HUES48 (cell line): ENCODE data around the gene FNDC3B.

ENCODE experiments used
- H3K27ac ChIP-seq: one replicate; pipeline ENCODE4 v1.7.0; 2013; ENCODE audit warnings: low read depth, low read length, inconsistent platforms
- H3K27me3 ChIP-seq: 2 replicates; pipeline ENCODE4 v1.6.1; 2013; ENCODE audit warnings: mild to moderate bottlenecking, low read length; ENCODE audit not compliant: control insufficient read depth, insufficient read depth
- H3K36me3 ChIP-seq: 2 replicates; pipeline ENCODE4 v1.6.1; 2013; ENCODE audit warnings: low read length; ENCODE audit not compliant: control insufficient read depth, insufficient read depth
- H3K4me1 ChIP-seq: 2 replicates; pipeline ENCODE4 v1.6.1; 2013; ENCODE audit warnings: mild to moderate bottlenecking, low read length; ENCODE audit not compliant: control insufficient read depth, insufficient read depth
- H3K4me3 ChIP-seq: 2 replicates; pipeline ENCODE4 v1.5.1; 2013; ENCODE audit warnings: mild to moderate bottlenecking, low read depth, low read length
- H3K9ac ChIP-seq: 2 replicates; pipeline ENCODE4 v1.6.1; 2013; ENCODE audit warnings: mild to moderate bottlenecking, low read depth, low read length, moderate library complexity
- H3K9me3 ChIP-seq: 2 replicates; pipeline ENCODE4 v1.6.1; 2013; ENCODE audit warnings: low read length; ENCODE audit not compliant: control insufficient read depth, insufficient read depth

The FNDC3B gene

DNA sequence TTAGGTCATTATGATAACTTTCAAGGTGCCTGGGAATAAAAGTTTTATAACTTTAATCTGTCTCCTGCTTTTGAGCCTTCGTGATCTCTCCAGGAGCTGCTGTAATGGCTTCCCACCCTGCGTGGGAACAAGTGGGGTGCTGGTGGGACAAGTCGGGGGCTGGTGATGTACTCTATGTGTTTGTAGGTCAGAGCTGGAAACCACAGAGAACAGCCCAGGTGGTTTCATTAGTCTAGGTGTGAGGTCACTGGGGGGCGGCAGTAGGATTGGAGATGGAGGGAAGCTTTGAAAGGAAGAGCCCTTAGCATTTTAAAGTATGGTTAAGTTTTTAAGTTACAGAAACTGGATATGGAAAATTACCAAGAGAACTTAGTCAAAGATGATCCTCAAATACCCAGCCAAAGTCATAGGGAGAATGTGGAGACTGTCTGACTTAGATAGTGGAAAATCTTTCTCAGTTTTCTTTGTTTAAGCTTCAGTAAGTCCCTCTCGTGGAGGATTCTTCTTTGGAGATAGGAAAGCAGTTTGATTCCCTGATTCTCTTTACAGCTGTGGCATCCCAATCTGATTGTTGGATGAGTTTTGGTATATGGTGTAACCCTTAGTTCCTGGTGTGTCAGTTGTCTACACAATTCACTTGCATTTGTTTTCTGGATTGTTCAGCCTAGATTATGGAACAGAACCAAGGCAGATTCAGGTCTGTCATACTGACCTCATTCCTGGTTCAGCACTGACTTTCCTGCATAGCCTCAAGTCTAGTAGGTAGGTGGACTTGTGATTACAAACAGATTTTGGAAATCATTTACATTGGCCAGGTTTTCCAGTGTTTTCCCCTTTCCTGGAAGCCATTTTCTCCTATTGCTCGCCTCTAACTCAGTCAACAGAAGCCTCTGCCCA is 115.6 kb downstream of the FNDC3B start:
- no peaks in the 10 kb centered on the region for H3K27me3 ChIP-seq
- no peaks in the 10 kb centered on the region for H3K36me3 ChIP-seq
- no peaks in the 10 kb centered on the region for H3K9me3 ChIP-seq
- 0 out of 2 replicates have a peak overlapping the region, but pooled peaks have one; percentile 16 for H3K4me3 ChIP-seq
- H3K4me1 ChIP-seq, result peaks cover 82% of the 10 kb centered on the region
- peak overlapping the region; percentile 92 for H3K27ac ChIP-seq
- peak overlapping the region; percentile 27; the same call in 1 of the 2 replicates for H3K9ac ChIP-seq

GRCh38 chr3:172155897-172156585 is 116.7 kb downstream of the FNDC3B start:
- Histone ChIP-seq H3K9ac (peak overlapping the region; percentile 27; the same call in 1 of the 2 replicates), H3K27me3 (no peaks in the 10 kb centered on the region), H3K36me3 (no peaks in the 10 kb centered on the region), H3K9me3 (no peaks in the 10 kb centered on the region), H3K4me3 (peak overlapping the region; percentile 16; the same call in 1 of the 2 replicates), H3K27ac (peak overlapping the region; percentile 92), H3K4me1 (peaks cover 86% of the 10 kb centered on the region)

DNA sequence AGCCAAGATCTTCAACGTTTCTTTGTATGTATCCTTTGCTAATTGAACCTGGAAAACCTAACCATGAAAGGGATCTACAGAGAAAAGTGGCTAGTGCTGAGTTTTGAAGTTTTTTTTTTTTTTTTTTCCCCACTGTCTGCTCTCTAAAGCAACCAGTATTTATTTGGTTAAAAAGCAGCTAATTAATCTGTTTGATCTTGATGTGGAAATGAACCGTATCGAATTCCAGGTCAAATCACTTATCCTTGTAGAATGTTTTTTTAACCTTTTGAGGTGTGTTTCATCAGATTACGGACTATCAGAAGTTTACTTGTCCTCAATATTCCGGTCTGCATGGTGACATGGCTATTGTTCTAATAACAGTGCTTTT is 117.2 kb downstream of the FNDC3B start:
- Histone ChIP-seq H3K9ac (no peak overlapping the region), H3K36me3 (no peaks in the 10 kb centered on the region), H3K4me3 (no peak overlapping the region), H3K27me3 (no peaks in the 10 kb centered on the region), H3K4me1 (peaks cover 82% of the 10 kb centered on the region), H3K27ac (peak overlapping the region; percentile 92), H3K9me3 (no peaks in the 10 kb centered on the region)

DNA sequence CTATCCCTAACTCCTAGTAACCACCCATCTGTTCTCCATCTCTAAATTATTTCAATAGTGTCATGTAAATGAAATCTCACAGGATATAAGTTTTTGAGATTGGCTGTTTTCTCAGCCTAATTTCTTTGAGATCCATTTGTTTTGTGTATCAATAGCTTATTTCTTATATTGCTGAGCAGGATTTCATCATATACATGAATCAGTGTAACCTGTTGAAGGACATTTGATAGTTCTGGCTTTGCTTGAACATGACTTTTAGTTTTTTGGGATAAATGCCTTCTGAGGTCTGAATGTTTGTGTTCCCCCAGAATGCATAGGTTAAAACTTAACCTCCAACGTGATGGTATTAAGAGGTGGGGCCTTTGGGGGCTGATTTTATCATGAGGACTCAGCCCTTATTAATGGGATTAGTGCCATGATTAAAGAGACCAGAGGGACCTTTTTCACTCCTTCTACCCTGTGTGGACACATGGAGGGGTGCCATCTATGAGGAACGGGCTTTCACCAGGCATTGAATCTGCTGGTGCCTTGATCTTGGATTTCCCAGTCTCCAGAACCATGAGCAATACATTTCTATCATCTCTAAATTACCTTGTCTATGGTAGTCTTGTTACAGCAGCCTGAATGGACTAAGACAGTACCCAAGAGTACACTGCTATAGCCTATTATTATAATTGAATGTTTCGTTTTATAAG is 118.3 kb downstream of the FNDC3B start:
- Histone ChIP-seq H3K9ac (no peak overlapping the region), H3K36me3 (no peaks in the 10 kb centered on the region), H3K4me1 (peaks cover 73% of the 10 kb centered on the region), H3K27ac (no peak overlapping the region), H3K9me3 (no peaks in the 10 kb centered on the region), H3K27me3 (no peaks in the 10 kb centered on the region), H3K4me3 (no peak overlapping the region)

DNA sequence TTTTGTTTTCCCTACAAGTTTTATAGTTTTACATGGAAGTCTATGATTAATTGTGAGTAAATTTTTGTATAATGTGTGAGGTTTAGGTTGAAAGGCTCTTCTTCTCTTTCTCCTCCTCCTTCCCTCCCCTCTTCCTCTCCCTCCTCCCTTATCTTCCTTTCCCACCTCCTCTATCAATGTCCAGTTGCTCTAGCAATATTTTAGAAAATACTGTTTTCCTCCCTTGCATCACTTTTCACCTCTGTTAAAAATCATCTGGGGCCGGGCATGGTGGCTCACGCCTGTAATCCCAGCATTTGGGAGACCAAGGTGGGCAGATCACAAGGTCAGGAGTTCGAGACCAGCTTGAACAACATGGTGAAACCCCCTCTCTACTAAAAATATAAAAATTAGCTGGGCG is 119.4 kb downstream of the FNDC3B start:
- Histone ChIP-seq H3K9me3 (no peaks in the 10 kb centered on the region), H3K4me1 (peaks cover 63% of the 10 kb centered on the region), H3K4me3 (no peak overlapping the region), H3K9ac (no peak overlapping the region), H3K27ac (no peak overlapping the region), H3K36me3 (no peaks in the 10 kb centered on the region), H3K27me3 (no peaks in the 10 kb centered on the region)

DNA sequence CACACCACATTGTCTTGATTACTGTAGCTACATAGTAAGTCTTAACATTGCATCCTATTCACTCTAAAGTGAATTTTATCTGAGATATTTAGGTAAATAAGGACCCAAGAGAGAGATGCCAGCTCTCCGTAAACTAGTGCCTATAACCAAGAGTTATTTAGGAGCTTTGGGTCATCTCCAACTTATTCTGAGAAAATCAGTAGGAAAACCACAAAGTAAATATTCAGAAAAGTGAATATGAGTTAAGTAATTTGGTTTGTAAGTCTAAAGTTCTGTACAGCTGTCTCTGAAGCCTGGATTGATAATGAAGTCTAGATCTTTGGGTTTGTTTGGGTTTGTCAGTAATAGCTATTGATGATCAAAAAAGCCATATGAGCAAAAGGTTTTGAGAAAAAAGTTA is 120.0 kb downstream of the FNDC3B start:
- peak overlapping the region; percentile 72 for H3K27ac ChIP-seq
- peaks cover 59% of the 10 kb centered on the region for H3K4me1 ChIP-seq
- no peak overlapping the region for H3K4me3 ChIP-seq

DNA sequence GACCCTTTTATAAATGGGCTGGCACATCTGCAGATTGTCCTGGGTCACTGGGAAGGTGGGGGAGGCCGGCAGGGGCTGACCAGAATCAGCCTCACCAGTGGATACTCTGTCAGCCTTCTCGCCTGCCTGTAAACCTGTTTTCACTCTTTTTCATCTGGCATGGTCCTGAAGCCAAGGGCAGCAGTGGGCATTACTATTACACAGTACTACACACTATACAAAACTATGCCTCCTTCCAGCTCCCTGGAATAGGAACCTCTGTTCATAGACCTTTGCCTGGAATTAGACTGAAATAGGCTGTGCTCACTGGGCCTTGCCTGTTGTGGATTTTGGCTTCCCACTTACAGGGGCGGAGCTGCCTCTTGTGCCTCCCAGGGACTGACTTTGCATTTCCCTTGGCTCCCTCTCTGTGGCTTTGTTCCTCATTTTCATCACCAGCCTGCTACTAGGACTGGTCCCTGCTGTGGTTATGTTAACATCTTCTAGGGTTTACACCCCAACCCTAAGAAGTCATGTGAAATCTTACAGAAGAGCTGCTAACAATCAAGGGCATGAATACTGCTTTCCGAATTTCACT is 120.7 kb downstream of the FNDC3B start:
- no peak overlapping the region for H3K9ac ChIP-seq
- peaks cover 52% of the 10 kb centered on the region for H3K4me1 ChIP-seq
- H3K27me3 ChIP-seq, result no peaks in the 10 kb centered on the region
- H3K27ac ChIP-seq, result peak overlapping the region; percentile 72
- no peaks in the 10 kb centered on the region for H3K9me3 ChIP-seq
- H3K36me3 ChIP-seq, result no peaks in the 10 kb centered on the region
- H3K4me3 ChIP-seq, result no peak overlapping the region

More for the DNA sequence above, 120.0 kb downstream of the FNDC3B start:
- Histone ChIP-seq H3K9me3 (no peaks in the 10 kb centered on the region), H3K9ac (no peak overlapping the region), H3K27me3 (no peaks in the 10 kb centered on the region), H3K36me3 (no peaks in the 10 kb centered on the region)

DNA sequence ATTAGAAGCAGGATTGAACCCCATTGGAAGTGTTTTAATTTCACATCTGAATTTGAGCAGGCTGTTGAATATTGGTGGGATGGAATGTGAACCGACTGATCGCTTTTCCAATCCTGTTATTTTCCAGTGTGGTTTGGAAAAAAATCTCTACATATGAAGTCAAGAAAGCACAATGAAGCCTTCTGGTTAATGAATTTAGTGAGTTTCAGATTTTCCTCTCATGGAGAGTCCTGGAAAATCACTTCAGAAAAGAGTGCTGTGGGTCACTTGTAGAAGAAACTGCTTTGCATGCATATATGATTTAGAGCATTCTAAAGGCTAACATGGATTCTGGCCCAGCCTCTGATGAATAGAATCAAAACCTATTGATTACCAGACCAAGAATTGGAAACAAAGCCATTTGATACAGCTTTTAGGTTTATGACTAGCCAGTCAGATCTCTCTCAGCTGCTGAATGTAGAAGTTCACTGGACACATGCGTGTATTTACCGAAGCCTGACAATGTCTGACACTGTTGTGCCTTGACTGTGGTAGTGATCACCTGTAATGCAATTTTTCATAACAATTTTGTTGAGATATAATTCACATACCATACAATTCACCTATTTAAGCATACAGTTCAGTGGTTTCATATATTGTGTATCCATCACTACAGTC is 121.9 kb downstream of the FNDC3B start:
- Histone ChIP-seq H3K27ac (no peak overlapping the region), H3K4me3 (no peak overlapping the region), H3K9me3 (no peaks in the 10 kb centered on the region), H3K9ac (no peak overlapping the region), H3K4me1 (peaks cover 45% of the 10 kb centered on the region), H3K36me3 (no peaks in the 10 kb centered on the region), H3K27me3 (no peaks in the 10 kb centered on the region)

DNA sequence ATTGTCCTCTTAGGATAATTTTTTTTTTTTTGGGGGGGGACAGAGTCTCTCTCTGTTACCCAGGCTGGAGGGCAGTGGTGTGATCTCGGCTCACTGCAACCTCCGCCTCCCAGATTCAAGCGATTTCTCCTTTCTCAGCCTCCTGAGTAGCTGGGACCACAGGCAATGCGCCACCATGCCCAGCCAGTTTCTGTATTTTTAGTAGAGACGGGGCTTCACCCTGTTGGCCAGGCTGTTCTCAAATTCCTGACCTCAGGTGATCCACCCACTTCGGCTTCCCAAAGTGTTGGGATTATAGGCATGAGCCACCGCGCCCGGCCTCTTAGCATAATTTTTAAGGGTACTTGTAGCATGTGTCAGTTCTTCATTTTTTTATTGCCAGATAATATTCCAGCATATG is 122.6 kb downstream of the FNDC3B start:
- Histone ChIP-seq H3K9me3 (no peaks in the 10 kb centered on the region), H3K27ac (no peak overlapping the region), H3K36me3 (no peaks in the 10 kb centered on the region), H3K4me3 (no peak overlapping the region), H3K4me1 (peaks cover 39% of the 10 kb centered on the region), H3K9ac (no peak overlapping the region), H3K27me3 (no peaks in the 10 kb centered on the region)

- Histone ChIP-seq H3K9ac (no peak overlapping the region), H3K36me3 (no peaks in the 10 kb centered on the region), H3K9me3 (no peaks in the 10 kb centered on the region), H3K4me1 (peaks cover 26% of the 10 kb centered on the region), H3K27me3 (no peaks in the 10 kb centered on the region), H3K4me3 (no peak overlapping the region), H3K27ac (no peak overlapping the region)
Observed at GRCh38 chr3:172163320-172163719, 123.9 kb downstream of the FNDC3B start.
